CD4-positive, alpha-beta T cell treated with Interleukin-21 for 1 hour (primary cell): Measurements from ENCODE around the gene RTN4RL1.
A peak's percentile ranks its signal among the peaks of the same experiment; 100 is the strongest.
"Not testable (repeated sequence)": the region's sequence is repeated elsewhere in the genome, so short reads cannot be mapped to it uniquely, and the experiment has no call there.

Experiments
- DNase-seq: peaks from one replicate; pipeline ENCODE4 v3.0.0-alpha.2; 2020

Gene RTN4RL1

DNA sequence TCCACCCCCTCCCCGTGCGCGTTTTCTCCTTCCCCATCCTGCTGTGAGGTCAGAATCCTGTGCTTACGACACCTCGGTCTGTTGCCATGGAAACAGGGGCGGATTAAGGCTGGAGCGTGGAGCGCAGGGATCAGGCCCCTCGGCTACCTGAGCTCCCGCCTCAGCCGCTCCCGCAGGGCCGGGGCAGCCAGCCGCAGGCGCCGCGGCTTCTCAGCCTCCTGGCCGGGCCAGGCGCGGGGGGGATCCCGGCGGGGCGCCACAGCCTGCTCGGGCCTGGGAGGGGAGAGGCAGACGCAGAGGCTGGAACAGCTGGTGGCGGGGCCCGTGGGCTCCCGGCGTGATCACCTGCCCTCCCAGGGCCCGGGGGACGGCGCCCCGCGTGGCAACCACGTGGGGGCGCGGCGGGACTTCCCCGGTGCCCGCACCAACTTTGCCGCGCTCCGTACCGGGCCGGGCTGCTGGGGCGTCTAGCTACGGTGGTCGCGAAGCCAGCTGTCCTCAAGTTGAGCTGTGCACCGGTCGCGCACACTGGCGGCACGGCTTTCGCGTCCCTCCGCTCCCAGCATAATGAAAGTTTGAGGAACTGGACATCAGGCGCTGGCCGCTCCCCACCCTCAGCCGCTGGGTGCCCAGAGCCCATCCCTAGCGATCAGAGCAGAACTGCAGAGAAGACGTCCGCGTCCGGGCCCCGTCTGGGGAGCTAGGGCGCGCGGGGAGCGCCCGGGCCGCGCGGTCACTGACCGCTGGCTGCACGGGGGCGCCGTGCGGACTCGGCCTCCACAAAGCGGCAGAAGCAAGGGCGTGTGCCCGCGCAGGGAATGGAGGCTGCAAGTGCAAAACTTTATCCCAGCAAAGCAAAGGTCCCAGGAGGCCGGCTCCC, 1.2 kb downstream of the RTN4RL1 start:
- DNase-seq = peak; percentile 67

DNA sequence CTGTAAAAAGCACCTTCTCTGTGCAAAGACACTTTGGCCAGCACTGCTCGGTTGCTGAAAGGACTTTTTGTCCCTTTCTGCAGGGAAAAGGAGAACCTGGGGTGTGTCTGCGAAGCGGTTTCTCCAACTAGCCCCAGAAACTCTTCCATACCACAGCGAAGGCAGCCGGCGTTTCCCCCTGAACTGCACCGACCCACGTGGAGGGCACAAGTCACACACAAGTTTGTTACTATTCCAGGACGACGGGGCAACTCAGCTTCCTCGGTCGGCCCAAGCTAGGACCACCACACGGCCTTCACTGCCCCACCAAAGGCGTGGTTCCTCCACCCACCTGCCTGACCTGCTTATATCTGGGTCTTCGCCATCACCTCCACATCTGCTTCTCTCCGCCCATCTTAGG, 1.9 kb downstream of the RTN4RL1 start:
- DNase-seq = no peak

DNA sequence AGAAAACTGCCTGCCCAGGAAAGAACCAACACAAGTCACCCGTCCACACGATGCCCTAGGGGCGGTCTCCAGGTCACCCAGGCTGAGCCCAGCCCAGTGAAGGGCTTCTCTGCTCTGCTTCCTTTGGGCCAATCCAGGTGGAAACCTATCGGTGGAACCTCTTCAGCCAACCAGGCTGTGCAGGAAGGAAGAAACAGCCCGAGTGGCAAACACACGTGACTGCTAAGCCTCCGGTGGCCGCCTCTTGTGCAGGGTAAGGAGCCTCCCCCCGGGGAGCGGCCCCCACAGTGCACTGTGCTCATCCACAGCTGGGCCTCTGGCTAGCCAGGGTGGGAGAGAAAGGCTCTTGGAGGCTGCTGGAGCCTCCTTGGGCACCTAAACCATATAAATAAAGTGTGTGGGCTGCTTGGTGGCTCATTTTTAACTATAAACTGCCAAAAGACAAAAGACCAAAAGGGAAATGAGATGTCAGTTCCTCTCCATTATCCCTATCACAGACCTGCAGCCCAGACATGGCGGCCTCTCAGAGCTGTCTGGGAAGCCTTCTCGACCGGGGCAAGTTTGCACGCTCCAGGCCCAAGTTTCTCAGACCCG, 2.4 kb downstream of the RTN4RL1 start:
- no peak for DNase-seq

DNA sequence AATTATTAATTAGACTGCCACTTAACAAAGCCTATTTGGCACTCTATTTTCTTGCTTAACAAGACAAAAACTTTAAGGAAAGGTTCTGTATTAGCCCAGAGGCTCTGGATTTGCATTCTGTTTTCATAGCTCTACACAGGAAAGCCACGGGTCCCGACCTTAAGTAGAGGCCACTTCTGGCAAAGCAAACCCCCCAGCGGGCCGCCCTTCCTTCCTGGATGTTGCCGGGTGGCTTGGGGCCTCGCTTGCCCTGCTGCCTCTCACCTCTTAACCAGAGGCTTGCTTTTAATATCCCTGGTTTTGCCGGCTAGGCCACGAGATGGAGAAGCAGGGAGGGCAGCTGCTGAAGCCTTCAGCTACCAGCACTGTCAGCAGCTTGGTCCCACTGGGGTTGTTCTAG, 4.4 kb downstream of the RTN4RL1 start:
- no peak for DNase-seq

DNA sequence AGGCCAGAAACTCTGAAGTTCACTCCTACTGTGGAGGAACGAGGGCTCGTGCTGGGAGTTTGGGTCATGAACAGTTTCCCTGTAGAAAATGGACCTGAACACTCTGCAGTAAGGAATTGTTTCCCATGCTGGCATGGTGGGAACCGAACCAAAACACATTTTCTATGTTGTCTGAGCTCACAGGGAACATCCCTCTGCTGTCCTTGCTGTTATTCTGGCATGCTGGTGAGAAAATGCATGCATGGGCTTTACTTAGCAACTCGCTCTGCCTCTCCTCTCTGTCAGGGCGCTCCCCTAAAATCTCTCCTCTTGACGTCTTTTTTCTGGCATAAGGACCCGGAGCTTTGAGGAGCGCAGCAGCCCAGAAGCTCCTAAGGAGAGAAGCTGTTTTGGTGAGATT, 5.4 kb downstream of the RTN4RL1 start:
- no peak for DNase-seq

DNA sequence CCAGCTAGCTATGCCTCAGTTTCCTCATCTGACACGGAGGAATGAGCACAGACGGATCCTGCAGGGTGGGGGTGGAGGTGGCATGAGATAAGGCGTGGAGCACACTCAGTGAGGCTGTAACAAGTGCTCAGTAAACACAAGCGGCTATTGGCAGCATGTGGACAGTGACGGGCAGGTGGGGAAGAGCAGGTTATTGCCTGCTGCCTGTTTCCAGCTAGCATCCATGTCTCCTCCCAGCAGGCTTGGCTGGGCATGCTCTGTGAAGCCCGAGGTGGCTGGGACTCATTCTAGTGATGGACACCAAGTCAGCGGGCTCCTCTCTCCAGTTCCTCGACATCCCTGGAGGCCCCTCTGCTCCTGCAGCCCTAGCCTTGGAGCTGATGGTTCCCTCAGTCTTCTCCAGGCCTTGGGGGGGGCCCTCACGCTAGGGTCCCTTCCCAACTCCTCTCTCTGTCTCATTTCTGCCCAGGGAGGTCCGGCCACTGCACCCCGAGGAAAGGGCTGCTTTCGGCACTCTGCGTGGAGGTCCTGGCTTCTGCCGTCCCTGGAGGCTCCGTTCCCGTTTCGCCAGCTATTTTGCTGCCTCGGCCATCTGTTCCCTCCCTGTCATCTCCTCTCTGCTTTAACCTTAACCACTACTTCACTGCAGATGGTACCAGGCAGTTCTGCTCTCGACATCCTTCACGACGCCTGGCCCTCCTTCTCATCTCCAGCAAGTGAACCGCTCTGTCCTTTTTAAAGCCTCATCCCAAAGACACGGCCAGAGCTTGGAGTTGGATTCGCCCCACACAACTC, 6.2 kb downstream of the RTN4RL1 start:
- no peak for DNase-seq

DNA sequence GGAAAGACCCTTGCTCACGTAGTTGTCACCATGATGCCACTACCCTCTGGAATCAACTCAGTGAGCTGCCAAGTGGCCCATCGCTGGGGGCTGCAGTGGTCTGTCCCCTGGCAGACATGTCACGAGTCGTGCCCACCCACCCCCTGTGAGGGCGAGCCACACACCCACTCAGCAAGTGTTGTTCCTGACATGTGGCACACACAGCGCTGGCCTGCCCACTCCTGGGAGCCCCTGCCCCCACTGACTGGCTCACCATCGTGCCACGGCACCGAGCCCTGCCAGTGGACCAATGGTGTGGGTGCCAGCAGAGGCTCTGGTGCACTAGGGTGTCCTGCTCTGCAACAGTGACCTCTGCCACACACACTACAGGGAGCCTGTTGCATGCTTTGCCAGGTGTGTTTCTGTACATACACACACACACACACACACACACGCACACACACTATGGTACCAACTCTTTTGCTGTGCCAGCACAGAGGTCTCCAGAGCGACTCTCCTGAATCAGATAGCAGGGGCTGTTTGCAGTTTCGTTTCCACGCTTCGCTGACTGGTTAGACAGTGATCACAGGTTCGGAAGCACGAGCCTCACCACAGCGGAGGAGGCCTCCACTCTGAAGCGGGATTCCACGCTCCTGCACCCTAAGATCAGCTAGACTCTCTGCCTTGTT, 7.7 kb downstream of the RTN4RL1 start:
- no peak for DNase-seq

DNA sequence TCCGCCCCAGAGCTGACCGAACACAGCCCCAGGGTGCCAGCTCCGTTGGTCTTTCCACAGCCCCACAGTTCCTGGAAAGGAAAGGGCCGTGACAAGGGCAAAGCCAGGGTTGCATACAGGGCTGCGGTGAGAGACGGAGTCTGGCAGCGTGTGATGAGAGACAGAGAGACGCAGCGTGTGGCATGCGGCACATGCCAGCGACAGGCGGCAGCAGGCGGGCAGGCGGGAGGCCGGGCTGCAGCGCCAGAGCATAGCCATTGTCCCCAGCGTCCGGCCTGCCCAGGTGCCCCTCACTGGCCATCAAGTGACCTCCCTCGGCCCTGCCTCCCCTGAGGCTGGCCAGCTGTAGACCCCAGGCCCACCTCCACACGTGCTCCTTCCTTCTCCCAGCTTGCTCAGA, 8.6 kb downstream of the RTN4RL1 start:
- DNase-seq = no peak

DNA sequence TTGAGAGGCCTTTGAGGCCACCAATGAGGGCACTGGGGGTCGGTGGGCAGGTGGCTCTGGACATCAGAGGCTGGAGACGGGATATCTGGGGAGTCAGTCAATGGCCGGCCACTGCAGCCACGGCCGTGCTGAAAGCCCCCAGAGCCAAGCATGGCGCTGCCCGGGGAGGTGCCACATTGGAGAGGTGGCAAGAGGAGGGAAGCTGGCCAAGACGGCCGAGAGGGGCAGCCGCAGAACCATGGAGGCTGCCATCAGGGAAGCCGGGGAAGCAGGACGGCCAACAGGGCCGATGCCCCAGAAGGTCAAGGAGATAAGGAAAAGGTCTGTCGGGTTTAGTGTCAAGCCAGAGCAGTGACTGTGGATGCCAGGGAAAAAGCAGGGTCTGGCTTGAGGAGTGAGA, 9.8 kb downstream of the RTN4RL1 start:
- DNase-seq = no peak

DNA sequence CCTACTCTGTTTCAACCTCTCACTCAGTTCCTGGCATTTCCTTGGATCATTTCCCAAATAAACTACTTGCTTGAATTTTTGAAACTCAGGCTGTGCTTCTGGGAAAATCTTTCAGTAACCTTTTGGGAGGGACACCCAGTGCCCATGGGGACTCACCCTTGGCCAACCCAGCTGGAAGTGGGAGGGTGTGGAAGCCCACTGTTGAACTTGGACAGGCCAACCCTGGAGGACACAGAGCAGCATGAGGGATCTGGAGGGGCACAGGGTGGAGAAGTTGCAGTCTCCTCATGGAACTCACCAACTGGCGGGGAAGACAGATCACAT, 11.2 kb downstream of the RTN4RL1 start:
- no peak for DNase-seq

DNA sequence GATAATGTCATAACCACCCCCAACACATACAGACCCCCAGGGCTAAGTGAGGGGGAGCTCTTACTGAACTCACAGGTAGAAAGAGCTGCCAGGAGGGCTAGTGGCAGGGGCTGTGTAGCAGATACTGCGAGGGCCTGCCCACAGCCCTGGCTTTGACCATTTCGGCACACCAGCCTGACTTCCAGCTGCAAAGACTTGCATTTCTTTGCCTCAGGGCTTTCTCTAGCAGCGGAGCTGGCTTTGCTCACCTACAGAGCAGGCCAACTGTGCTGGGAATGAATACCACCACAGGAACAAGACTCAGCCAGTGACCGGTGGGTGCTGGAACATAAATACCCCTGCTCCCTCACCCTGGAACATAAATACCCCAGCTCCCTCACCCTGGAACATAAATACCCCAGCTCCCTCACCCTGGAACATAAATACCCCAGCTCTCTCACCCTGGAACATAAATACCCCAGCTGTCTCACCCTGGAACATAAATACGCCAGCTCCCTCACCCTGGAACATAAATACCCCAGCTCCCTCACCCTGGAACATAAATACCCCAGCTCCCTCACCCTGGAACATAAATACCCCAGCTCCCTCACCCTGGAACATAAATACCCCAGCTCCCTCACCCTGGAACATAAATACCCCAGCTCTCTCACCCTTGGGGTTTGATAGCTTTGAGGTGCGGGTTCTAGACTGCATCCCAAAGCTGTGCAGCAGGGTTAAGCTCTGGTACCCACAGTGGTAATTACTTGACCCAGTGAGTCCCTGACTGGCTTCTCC, 11.7 kb downstream of the RTN4RL1 start:
- DNase-seq = not testable (repeated sequence)

DNA sequence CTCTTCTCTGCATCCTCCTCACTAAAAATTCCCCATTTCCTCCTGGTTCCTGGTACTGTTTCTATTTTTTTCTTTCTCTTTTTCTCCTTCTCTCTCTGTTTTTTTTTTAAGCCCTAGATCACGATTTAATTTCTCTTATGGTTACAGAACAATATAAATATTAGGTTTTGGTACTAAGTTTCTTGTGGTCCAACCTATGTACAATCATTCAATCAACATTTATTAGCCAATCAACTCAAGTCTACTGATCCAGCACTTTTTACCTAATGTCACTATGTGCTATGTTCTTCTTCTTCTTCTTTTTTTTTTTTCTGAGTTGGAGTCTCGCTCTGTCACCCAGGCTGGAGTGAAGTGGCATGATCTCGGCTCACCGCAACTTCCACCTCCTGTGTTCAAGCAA, 12.6 kb downstream of the RTN4RL1 start:
- no peak for DNase-seq

DNA sequence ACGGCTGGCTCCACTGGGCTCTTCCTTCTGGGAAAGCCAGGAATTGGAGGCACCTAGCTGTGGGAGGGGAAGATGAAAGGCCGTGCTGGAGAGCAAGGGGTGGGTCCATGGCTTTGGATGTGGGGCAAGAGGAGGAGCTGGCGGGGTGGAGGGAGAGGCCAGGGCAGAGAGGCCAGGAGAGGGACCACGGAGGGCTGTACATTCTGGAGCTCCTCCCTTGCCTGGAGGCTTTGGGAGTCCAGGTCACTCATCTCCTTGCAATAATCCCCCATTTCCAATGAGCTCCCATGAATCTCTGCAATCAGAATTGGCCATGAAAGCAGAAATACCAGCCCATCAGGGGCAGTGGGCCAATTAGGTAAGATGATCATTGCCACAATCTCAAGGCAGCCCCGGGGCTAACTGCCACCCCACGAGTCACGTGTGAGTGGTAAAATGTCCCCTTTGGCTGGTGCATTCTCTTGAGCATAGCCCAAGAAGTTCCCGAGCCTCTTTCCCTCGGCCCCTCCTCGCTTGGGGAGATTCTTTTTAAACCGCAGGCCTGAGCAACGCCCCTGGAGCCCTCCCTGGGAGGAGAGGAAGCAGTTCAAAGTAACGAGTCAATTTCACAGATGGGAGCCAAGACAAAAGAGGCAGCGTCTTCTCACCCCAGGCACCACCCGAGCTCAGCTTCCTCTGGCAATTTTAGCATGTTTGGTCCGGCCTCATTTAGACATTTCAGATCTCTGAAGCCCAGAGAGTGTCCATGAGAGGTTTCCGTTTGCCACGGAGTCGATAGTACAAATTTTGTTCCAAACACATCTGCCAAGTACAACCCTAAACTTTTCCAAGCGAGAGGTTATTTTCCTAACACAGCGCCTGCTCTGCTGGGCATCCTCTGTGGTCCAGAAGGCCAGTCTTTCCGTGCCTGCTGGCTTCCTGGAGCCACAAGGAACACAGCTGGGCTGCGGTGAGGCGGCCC, 13.4 kb downstream of the RTN4RL1 start:
- no peak for DNase-seq

DNA sequence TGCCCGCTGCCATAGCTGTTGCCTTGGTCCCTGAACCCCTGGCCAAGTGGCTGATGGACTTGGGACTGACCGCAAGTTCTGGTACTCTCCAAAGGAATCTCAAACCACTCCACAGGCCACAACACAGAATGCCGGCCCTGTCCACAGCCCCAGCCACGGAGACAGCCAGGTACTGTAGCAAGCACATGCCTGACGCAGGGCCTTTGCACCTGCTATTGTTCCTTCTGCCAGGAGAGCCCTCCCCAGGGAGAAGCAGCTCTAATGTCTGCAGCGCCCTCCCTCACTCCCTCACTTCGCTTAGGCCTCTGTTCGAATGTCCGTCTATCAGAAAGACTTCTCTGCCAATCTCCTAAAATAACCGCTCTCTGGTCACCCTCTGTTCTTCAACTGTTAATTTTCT, 15.4 kb downstream of the RTN4RL1 start:
- DNase-seq = no peak

DNA sequence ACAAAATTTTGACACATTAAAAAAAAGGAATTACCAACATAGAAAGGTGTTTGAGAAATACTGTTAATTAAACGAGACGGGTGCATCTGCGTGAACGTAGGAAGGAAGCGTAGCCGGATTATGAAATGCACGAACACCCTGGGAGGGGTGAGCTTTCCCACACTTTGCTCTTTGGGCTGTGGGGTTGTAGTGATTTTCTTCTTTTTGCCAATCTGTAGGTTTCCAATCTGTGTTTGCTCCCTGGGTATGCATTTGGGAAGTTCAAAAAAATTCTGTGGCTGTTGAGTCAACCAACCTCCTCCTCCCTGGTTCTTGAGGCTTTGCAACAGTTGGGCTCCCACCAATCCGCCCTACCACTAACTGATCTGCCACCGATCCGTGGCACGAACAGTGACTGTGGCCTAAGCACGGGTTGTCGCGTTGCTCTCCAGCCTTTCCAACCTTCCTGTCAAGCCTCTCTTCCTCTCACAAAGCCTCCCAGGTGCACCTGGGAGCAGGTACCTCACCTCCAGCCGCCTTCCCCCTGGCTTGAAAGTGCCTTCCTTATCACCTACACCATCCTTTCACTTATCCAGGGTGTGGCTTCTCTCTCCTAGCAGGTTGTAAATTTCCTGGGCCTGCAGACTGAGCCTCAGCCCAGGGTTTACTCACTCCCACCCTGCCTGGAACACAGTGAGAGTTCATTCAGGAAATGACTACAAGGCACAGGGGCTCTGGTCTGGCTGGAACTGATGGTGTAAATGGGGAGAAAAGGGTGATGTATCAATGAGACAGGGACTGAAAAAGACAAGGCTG, 16.6 kb downstream of the RTN4RL1 start:
- no peak for DNase-seq

DNA sequence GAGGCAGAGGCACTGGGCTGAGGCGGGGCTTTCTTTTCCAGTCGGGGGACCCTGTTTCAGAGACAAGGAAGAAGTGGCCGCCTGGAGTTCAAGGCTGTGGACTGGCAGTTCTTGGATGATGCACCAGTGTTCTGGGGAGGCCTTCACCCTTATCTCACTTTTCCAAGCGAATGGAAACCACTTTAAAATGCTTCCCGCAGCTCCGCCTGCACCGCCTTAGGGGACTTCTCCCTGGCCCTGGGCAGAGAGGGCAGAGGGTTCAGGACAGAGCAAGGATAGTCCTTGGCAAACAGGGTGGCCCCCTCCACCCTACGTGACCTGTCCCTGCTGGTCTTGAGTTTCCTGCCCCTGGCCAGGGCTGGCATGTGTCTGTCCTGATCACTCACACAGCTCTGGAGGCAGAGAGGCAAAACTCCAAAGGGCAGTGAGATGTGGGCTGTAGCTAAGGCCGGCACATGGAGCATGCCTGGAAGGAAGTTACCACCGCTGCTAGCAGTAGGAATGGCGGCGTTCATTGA, 20.6 kb downstream of the RTN4RL1 start:
- no peak for DNase-seq

DNA sequence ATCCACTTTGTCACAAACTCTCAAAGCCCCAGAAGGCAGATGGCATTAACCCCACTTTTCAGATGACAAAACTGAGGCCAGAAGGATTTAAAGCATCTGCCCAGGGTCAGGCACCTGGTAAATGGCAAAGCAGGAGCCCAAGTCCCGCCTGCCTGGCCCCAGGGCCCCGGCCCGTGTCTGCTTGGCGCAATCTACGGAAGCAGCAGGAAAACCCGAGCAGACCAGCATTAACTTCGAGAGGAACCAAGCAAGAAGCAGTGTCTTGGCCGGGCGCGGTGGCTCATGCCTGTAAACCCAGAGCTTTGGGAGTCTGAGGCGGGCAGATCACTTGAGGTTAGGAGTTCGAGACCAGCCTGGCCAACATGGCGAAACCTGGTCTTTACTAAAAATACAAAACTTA, 21.6 kb downstream of the RTN4RL1 start:
- DNase-seq = no peak

DNA sequence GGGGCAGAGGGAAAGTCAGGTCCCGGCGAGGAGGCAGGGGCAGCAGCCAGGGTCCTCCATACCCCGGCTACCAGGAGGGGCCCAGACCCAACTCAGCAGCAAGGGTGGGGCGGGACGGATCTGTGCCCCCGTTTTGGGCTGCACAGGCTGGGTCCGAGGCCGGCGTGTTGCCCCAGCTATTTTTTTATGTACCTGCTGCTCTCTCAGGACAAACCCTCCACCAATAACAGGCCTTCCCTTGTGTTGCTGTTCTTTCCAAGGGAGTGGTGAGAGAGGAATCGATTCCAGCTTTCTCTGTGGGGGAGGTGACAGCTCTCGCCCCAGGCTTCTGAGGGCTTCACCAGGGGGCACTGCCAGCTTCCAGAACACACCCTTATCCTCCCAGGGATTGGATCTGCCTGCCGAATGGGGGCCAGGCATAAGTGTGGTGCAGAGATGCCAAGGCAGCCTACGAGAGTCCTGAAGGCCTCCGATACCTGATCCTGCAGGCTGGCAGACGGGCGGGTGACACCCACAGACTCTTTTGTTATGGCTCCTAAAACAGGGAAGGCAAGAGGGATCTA, 22.3 kb downstream of the RTN4RL1 start:
- DNase-seq = no peak

DNA sequence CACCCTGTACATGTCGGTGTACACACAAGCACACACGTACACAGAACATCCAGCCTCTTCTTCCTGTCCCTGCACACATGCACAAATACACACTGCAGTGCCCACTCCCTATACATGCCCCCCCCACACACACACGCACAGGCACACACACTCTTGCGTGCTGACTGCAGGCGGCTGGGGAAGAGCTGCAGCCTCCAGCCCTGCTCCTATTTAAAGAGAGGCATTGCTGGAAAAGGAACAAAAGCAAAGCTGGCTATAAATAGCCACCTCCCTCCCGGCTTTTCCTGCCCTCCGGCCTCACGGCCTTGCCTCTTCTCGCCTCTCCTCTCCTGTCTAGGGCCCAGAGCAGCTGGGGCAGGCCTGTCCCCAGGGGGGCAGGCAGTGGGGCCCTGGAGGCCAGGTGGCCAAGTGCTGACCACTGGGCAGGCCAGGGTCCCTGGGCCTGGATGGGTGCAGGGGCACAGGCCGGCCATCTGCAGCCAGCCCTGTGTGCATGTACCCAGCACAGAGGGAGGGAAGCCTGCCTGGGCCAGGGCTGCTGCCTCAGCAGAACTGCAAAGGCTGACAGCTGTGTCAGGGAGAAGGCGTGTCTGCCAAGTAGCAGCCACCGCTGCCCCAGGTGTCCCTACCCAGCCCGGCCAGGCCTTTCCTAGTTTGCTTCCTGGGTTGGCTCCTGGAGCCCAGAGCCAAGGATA, 25.4 kb downstream of the RTN4RL1 start:
- no peak for DNase-seq
